Parathyroid adenoma (tissue), 2 donors: ENCODE measurements around the gene BRCA2.

Experiments
- H2AFZ ChIP-seq: fragments of 300-600 bp; sonication (generic); one replicate; pipeline ENCODE4 v1.7.0; 2017; ENCODE audit warnings: antibody characterized with exemption, mild to moderate bottlenecking
- H3K27ac ChIP-seq: fragments of 300-600 bp; sonication (generic); one replicate; pipeline ENCODE4 v1.7.0; 2017
- H3K27me3 ChIP-seq: fragments of 300-600 bp; sonication (generic); one replicate; pipeline ENCODE4 v1.7.0; 2017; ENCODE audit warnings: low read length; ENCODE audit not compliant: control insufficient read depth, insufficient read depth
- H3K36me3 ChIP-seq: fragments of 300-600 bp; sonication (generic); one replicate; pipeline ENCODE4 v1.7.0; 2017; ENCODE audit warnings: low read length; ENCODE audit not compliant: control insufficient read depth, insufficient read depth
- H3K4me1 ChIP-seq: fragments of 300-600 bp; sonication (generic); one replicate; pipeline ENCODE4 v1.7.0; 2017; ENCODE audit warnings: control low read depth
- H3K4me2 ChIP-seq: fragments of 300-600 bp; sonication (generic); one replicate; pipeline ENCODE4 v1.7.0; 2017; ENCODE audit warnings: low read length
- H3K4me3 ChIP-seq: fragments of 300-600 bp; sonication (generic); one replicate; pipeline ENCODE4 v1.7.0; 2017; ENCODE audit warnings: low read depth, low read length
- H3K79me2 ChIP-seq: fragments of 300-600 bp; sonication (generic); one replicate; pipeline ENCODE4 v1.7.0; 2017; ENCODE audit warnings: control low read depth
- H3K9ac ChIP-seq: fragments of 300-600 bp; sonication (generic); one replicate; pipeline ENCODE4 v1.7.0; 2017; ENCODE audit warnings: mild to moderate bottlenecking
- H3K9me3 ChIP-seq: fragments of 300-600 bp; sonication (generic); one replicate; pipeline ENCODE4 v1.7.0; 2017; ENCODE audit warnings: low read length; ENCODE audit not compliant: control insufficient read depth
- CTCF ChIP-seq: fragments of 300-600 bp; sonication (generic); IDR thresholded peaks from one replicate; pipeline ENCODE4 v1.7.0; 2017; ENCODE audit warnings: antibody characterized with exemption, mild to moderate bottlenecking
- donor health status: primary hyperparathyroidism.

The BRCA2 gene

GRCh38 chr13:32409561-32410421 is 94.5 kb downstream of the BRCA2 start:
- Histone ChIP-seq H3K4me2 (no peak overlapping the region), H3K36me3 (no peaks in the 10 kb centered on the region), H3K4me3 (no peak overlapping the region), H3K9me3 (no peaks in the 10 kb centered on the region), H3K9ac (no peak overlapping the region), H3K27me3 (no peaks in the 10 kb centered on the region), H3K4me1 (peaks cover 3% of the 10 kb centered on the region), H3K27ac (no peak overlapping the region), H3K79me2 (no peaks in the 10 kb centered on the region), H2AFZ (no peak overlapping the region)
- no peak for TF ChIP-seq CTCF

GRCh38 chr13:32413284-32413683 is 98.0 kb downstream of the BRCA2 start:
- Histone ChIP-seq H3K4me2 (no peak overlapping the region), H3K4me1 (peaks cover 3% of the 10 kb centered on the region), H3K27me3 (no peaks in the 10 kb centered on the region), H3K79me2 (no peaks in the 10 kb centered on the region), H3K36me3 (no peaks in the 10 kb centered on the region), H3K4me3 (no peak overlapping the region), H3K27ac (no peak overlapping the region), H3K9ac (no peak overlapping the region), H2AFZ (no peak overlapping the region), H3K9me3 (no peaks in the 10 kb centered on the region)
- no peak for TF ChIP-seq CTCF

GRCh38 chr13:32414580-32414979 is 99.3 kb downstream of the BRCA2 start:
- H3K27ac ChIP-seq = no peak overlapping the region
- H3K4me1 ChIP-seq = no peaks in the 10 kb centered on the region
- no peak overlapping the region for H3K4me2 ChIP-seq
- H2AFZ ChIP-seq = no peak overlapping the region
- no peaks in the 10 kb centered on the region for H3K9me3 ChIP-seq
- no peak overlapping the region for H3K9ac ChIP-seq
- H3K4me3 ChIP-seq = no peak overlapping the region
- no peaks in the 10 kb centered on the region for H3K79me2 ChIP-seq
- no peaks in the 10 kb centered on the region for H3K36me3 ChIP-seq
- H3K27me3 ChIP-seq = no peaks in the 10 kb centered on the region
- TF ChIP-seq CTCF = no peak

- Histone ChIP-seq H3K4me1 (no peaks in the 10 kb centered on the region), H3K36me3 (no peaks in the 10 kb centered on the region), H3K4me2 (no peak overlapping the region), H3K4me3 (no peak overlapping the region), H3K79me2 (no peaks in the 10 kb centered on the region), H2AFZ (no peak overlapping the region), H3K27me3 (no peaks in the 10 kb centered on the region), H3K9ac (no peak overlapping the region), H3K27ac (no peak overlapping the region), H3K9me3 (no peaks in the 10 kb centered on the region)
- TF ChIP-seq CTCF = no peak
Measured at GRCh38 chr13:32415019-32415418, 99.7 kb downstream of the BRCA2 start.

- no peaks in the 10 kb centered on the region for H3K36me3 ChIP-seq
- H3K4me1 ChIP-seq = no peaks in the 10 kb centered on the region
- no peak overlapping the region for H3K9ac ChIP-seq
- no peak overlapping the region for H2AFZ ChIP-seq
- no peak overlapping the region for H3K27ac ChIP-seq
- H3K4me3 ChIP-seq = no peak overlapping the region
- no peaks in the 10 kb centered on the region for H3K79me2 ChIP-seq
- no peak for TF ChIP-seq CTCF
- H3K4me2 ChIP-seq = no peak overlapping the region
- H3K9me3 ChIP-seq = no peaks in the 10 kb centered on the region
- H3K27me3 ChIP-seq = no peaks in the 10 kb centered on the region
Measured at GRCh38 chr13:32417995-32418394, 102.7 kb downstream of the BRCA2 start.
